SK-N-SH (cell line): ENCODE measurements around the gene CAPSL.

ENCODE experiments used
- CHD2 ChIP-seq: fragments of 150-350 bp; IDR thresholded peaks from 2 replicates; pipeline ENCODE4 v1.6.1; 2018; ENCODE audit warnings: low read length; ENCODE audit not compliant: partially characterized antibody
- EP300 ChIP-seq, 2 experiments: IDR thresholded peaks; 2 replicates each; pipeline versions ENCODE4 v1.4.0 to v1.6.1; 2012; ENCODE audit warnings: borderline replicate concordance in 1 of 2, low read depth in 1 of 2, low read length in 1 of 2
- GABPA ChIP-seq: IDR thresholded peaks from 2 replicates; pipeline ENCODE4 v1.4.0; 2012; ENCODE audit warnings: low read depth, mild to moderate bottlenecking
- MXI1 ChIP-seq: IDR thresholded peaks from 2 replicates; pipeline ENCODE4 v1.6.1; 2012; ENCODE audit warnings: mild to moderate bottlenecking, low read depth, low read length, improper control_type of control experiment
- TEAD4 ChIP-seq: IDR thresholded peaks from 2 replicates; pipeline ENCODE4 v1.4.0; 2012; ENCODE audit warnings: mild to moderate bottlenecking, borderline replicate concordance; ENCODE audit not compliant: insufficient read depth
- TF ChIP-seq, protein P1 (sequence below): IDR thresholded peaks from 2 replicates; pipeline ENCODE4 v1.4.0; 2012; ENCODE audit warnings: low read depth, borderline replicate concordance
- TF ChIP-seq, protein P2 (sequence below): fragments of 200-600 bp; sonication (generic); IDR thresholded peaks from 2 replicates; pipeline ENCODE4 v1.6.1; 2017; ENCODE audit warnings: antibody characterized with exemption, mild to moderate bottlenecking, moderate library complexity
- TF ChIP-seq, protein P3 (sequence below): fragments of 150-350 bp; IDR thresholded peaks from 2 replicates; pipeline ENCODE4 v1.6.1; 2017; ENCODE audit warnings: antibody characterized with exemption, low read length, low read depth, borderline replicate concordance

DNA sequence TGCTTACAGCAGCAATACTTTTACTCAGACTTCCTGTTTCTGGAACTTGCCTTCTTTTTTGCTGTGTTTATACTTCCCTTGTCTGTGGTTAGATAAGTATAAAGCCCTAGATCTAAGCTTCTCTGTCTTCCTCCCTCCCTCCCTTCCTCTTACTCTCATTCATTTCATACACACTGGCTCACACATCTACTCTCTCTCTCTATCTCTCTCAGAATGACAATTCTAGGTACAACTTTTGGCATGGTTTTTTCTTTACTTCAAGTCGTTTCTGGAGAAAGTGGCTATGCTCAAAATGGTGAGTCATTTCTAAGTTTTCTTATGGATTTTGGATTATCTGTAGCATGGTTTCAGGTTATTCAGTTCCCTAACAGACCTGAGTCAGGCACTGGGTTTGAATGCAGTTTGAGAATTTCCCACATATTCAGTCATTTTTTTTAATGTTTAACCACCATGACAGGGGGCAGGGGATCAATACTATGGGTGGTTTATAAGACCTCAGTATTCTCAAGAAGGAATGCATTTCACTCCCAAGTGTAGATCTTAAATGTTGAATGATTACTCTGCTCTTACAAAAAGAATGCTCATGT is 81.6 kb downstream of the CAPSL start, which contains the start of gene IL7R:
- TF ChIP-seq, protein P1, sequence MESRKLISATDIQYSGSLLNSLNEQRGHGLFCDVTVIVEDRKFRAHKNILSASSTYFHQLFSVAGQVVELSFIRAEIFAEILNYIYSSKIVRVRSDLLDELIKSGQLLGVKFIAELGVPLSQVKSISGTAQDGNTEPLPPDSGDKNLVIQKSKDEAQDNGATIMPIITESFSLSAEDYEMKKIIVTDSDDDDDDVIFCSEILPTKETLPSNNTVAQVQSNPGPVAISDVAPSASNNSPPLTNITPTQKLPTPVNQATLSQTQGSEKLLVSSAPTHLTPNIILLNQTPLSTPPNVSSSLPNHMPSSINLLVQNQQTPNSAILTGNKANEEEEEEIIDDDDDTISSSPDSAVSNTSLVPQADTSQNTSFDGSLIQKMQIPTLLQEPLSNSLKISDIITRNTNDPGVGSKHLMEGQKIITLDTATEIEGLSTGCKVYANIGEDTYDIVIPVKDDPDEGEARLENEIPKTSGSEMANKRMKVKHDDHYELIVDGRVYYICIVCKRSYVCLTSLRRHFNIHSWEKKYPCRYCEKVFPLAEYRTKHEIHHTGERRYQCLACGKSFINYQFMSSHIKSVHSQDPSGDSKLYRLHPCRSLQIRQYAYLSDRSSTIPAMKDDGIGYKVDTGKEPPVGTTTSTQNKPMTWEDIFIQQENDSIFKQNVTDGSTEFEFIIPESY: no peak
- TF ChIP-seq, protein P2, sequence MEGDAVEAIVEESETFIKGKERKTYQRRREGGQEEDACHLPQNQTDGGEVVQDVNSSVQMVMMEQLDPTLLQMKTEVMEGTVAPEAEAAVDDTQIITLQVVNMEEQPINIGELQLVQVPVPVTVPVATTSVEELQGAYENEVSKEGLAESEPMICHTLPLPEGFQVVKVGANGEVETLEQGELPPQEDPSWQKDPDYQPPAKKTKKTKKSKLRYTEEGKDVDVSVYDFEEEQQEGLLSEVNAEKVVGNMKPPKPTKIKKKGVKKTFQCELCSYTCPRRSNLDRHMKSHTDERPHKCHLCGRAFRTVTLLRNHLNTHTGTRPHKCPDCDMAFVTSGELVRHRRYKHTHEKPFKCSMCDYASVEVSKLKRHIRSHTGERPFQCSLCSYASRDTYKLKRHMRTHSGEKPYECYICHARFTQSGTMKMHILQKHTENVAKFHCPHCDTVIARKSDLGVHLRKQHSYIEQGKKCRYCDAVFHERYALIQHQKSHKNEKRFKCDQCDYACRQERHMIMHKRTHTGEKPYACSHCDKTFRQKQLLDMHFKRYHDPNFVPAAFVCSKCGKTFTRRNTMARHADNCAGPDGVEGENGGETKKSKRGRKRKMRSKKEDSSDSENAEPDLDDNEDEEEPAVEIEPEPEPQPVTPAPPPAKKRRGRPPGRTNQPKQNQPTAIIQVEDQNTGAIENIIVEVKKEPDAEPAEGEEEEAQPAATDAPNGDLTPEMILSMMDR: no peak
- no peak for TF ChIP-seq CHD2
- no peak for TF ChIP-seq MXI1
- no peak for TF ChIP-seq EP300 (IDR thresholded peaks at IDR 0.05; ENCODE audit: borderline replicate concordance in 1 of 2, low read depth in 1 of 2, low read length in 1 of 2)
- no peak for TF ChIP-seq GABPA
- no peak for TF ChIP-seq TEAD4
- TF ChIP-seq, protein P3, sequence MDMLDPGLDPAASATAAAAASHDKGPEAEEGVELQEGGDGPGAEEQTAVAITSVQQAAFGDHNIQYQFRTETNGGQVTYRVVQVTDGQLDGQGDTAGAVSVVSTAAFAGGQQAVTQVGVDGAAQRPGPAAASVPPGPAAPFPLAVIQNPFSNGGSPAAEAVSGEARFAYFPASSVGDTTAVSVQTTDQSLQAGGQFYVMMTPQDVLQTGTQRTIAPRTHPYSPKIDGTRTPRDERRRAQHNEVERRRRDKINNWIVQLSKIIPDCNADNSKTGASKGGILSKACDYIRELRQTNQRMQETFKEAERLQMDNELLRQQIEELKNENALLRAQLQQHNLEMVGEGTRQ: no peak
